GM18505 (cell line): ENCODE data around the gene IER5L.

Experiments used
- ATAC-seq: cut with Tn5 transposase; IDR thresholded peaks from one replicate; pipeline ENCODE4 v1.9.1; 2021; ENCODE audit not compliant: unreplicated experiment
- POLR2A ChIP-seq: IDR thresholded peaks from 4 replicates; pipeline ENCODE4 v1.6.1; 2011; ENCODE audit warnings: borderline replicate concordance; ENCODE audit not compliant: insufficient read depth, insufficient read length; ENCODE audit errors: extremely low read depth

The IER5L gene

GRCh38 chr9:129154866-129155477 lies 23.1 kb downstream of the IER5L start:
- ATAC-seq, result no peak
- TF ChIP-seq POLR2A, result no peak

GRCh38 chr9:129151469-129151868 lies 26.6 kb downstream of the IER5L start:
- ATAC-seq, result no peak
- no peak for TF ChIP-seq POLR2A

GRCh38 chr9:129150672-129151211 lies 27.3 kb downstream of the IER5L start:
- no peak for ATAC-seq
- TF ChIP-seq POLR2A, result no peak

GRCh38 chr9:129150122-129150521 lies 27.9 kb downstream of the IER5L start:
- no peak for ATAC-seq
- TF ChIP-seq POLR2A, result no peak

GRCh38 chr9:129149442-129149841 lies 28.6 kb downstream of the IER5L start:
- TF ChIP-seq POLR2A, result no peak
- no peak for ATAC-seq

- TF ChIP-seq POLR2A, result no peak
- ATAC-seq, result no peak
These were observed 29.4 kb downstream of the IER5L start for GRCh38 chr9:129148463-129149204.

- no peak for ATAC-seq
- no peak for TF ChIP-seq POLR2A
These were observed 31.6 kb downstream of the IER5L start for GRCh38 chr9:129146441-129146941.

- ATAC-seq, result no peak
These were observed 32.2 kb downstream of the IER5L start for GRCh38 chr9:129145841-129146292.

GRCh38 chr9:129145316-129145715 lies 32.7 kb downstream of the IER5L start:
- no peak for ATAC-seq
- TF ChIP-seq POLR2A, result no peak

More at GRCh38 chr9:129145841-129146292, 32.2 kb downstream of the IER5L start:
- no peak for TF ChIP-seq POLR2A

- no peak for TF ChIP-seq POLR2A
- ATAC-seq, result no peak
These were observed 34.8 kb downstream of the IER5L start for GRCh38 chr9:129143031-129143927.

GRCh38 chr9:129142138-129142935 lies 35.7 kb downstream of the IER5L start:
- no peak for ATAC-seq
- no peak for TF ChIP-seq POLR2A
